HepG2 (cell line): ENCODE data around the gene PLA2R1. TPM values are rescaled to one million over a fixed set of nuclear protein-coding genes. Genes with fewer than 3 reads are reported as not detected.

ENCODE experiments used
- ATAC-seq: fragments of 200-7000 bp; cut with Tn5 transposase; 3 replicates; pipeline ENCODE4 v1.9.1; 2020; ENCODE audit warnings: mild to moderate bottlenecking, moderate library complexity
- BruUV-seq: library from RNA; stranded (reverse); fragments of 400-500 nt; replicated peaks from 2 replicates; lab custom pipeline; 2021; lab: Mats Ljungman, UMichigan
- CTCF ChIA-PET: fragments of 300-600 bp; formaldehyde crosslinking; extraction: SDS; loops from one replicate; lab custom pipeline; 2021; ENCODE audit warnings: low total read pairs, inconsistent platforms, low intra/inter-chr PET ratio; lab: Yijun Ruan, JAX
- POLR2A ChIA-PET: fragments of 350-600 bp; sonication (Branson Sonifier 250); formaldehyde crosslinking; loops from one replicate; lab custom pipeline; 2020; ENCODE audit warnings: antibody characterized with exemption, inconsistent platforms; lab: Yijun Ruan, JAX
- DNase-seq: peaks from one replicate; pipeline ENCODE4 v3.0.0-alpha.2; 2015; ENCODE audit warnings: low spot score
- FAIRE-seq: peaks from 3 replicates; lab custom pipeline; 2011; peaks lifted over from hg19 to GRCh38; lab: Jason Lieb, UNC
- H2AFZ ChIP-seq: one replicate; pipeline ENCODE4 v1.6.1; 2011; ENCODE audit warnings: low read length, inconsistent platforms
- H3K27ac ChIP-seq: fragments of 300-600 bp; 3 replicates; pipeline ENCODE4 v1.8.0; 2011; ENCODE audit warnings: mixed run types, mild to moderate bottlenecking, mixed read lengths, low read length, inconsistent platforms; ENCODE audit not compliant: insufficient read depth; ENCODE audit errors: extremely low read length
- H3K27me3 ChIP-seq, 2 experiments: fragments of 200-600 bp in 1 of 2; 2 replicates in 1 of 2; 3 replicates in 1 of 2; pipeline versions ENCODE4 v1.6.0 to v1.8.0; 2011; ENCODE audit warnings: low read length in 2 of 2, mild to moderate bottlenecking in 2 of 2, moderate library complexity in 2 of 2, inconsistent platforms in 1 of 2; ENCODE audit not compliant: insufficient read depth in 2 of 2, control insufficient read depth in 1 of 2
- H3K36me3 ChIP-seq, 2 experiments: fragments of 200-600 bp in 1 of 2; replicated peaks in 1 of 2; 2 replicates in 1 of 2; 3 replicates in 1 of 2; pipeline versions ENCODE4 v1.5.1 to v1.8.0; 2011; ENCODE audit warnings: low read length in 2 of 2, inconsistent platforms in 1 of 2; ENCODE audit not compliant: insufficient read depth in 2 of 2, control insufficient read depth in 1 of 2
- H3K4me1 ChIP-seq: 2 replicates; pipeline ENCODE4 v1.5.1; 2012; ENCODE audit warnings: low read length, inconsistent platforms; ENCODE audit not compliant: insufficient read depth
- H3K4me2 ChIP-seq: 2 replicates; pipeline ENCODE4 v1.6.0; 2011; ENCODE audit warnings: low read depth, low read length, inconsistent platforms
- H3K4me3 ChIP-seq, 3 experiments: fragments of 200-600 bp in 1 of 3; sonication (generic), shearing (Covaris generic) in 1 of 3; replicated peaks in 1 of 3; 2 replicates each; pipeline ENCODE4 v1.5.1; 2011 to 2016; ENCODE audit warnings: low read length in 3 of 3, inconsistent platforms in 2 of 3, low read depth in 2 of 3, mild to moderate bottlenecking in 2 of 3, control low read depth in 1 of 3, mixed read lengths in 1 of 3; ENCODE audit not compliant: insufficient read depth in 1 of 3
- H3K79me2 ChIP-seq: one replicate; pipeline ENCODE4 v1.6.1; 2011; ENCODE audit warnings: low read length, inconsistent platforms; ENCODE audit not compliant: insufficient read depth
- H3K9ac ChIP-seq: 2 replicates; pipeline ENCODE4 v1.6.0; 2011; ENCODE audit warnings: mild to moderate bottlenecking, low read depth, low read length, inconsistent platforms; ENCODE audit not compliant: insufficient read depth
- H3K9me3 ChIP-seq: 2 replicates; pipeline ENCODE4 v1.5.1; 2012; ENCODE audit warnings: mild to moderate bottlenecking, low read length
- H4K20me1 ChIP-seq: 2 replicates; pipeline ENCODE4 v1.6.0; 2011; ENCODE audit warnings: inconsistent platforms, mild to moderate bottlenecking, low read length, moderate library complexity; ENCODE audit not compliant: insufficient read depth
- GATAD2A ChIP-seq: IDR thresholded peaks from 2 replicates; pipeline ENCODE4 v1.6.1; 2016
- HMGA1 ChIP-seq: sonication (generic); formaldehyde crosslinking; conservative IDR thresholded peaks from 2 replicates; pipeline ENCODE4 v1.4.0; 2020; ENCODE audit warnings: missing genetic modification reagents
- MTF1 ChIP-seq: sonication (generic); formaldehyde crosslinking; IDR thresholded peaks from 2 replicates; pipeline ENCODE4 v1.5.0; 2020; ENCODE audit warnings: missing genetic modification reagents
- RFX1 ChIP-seq: fragments of 450-650 bp; IDR thresholded peaks from 2 replicates; pipeline ENCODE4 v1.6.1; 2017
- SP2 ChIP-seq: sonication (generic); formaldehyde crosslinking; IDR thresholded peaks from 2 replicates; pipeline ENCODE4 v1.5.1; 2020; ENCODE audit warnings: mild to moderate bottlenecking, missing genetic modification reagents
- TARDBP ChIP-seq: sonication (generic); formaldehyde crosslinking; IDR thresholded peaks from 2 replicates; pipeline ENCODE4 v1.8.0; 2022; ENCODE audit warnings: mild to moderate bottlenecking, missing genetic modification reagents
- TBL1XR1 ChIP-seq: fragments of 150-350 bp; IDR thresholded peaks from 2 replicates; pipeline ENCODE4 v1.6.1; 2014; ENCODE audit warnings: borderline replicate concordance, low read length; ENCODE audit not compliant: partially characterized antibody
- ZNF207 ChIP-seq: fragments of 450-650 bp; IDR thresholded peaks from 2 replicates; pipeline ENCODE4 v1.6.1; 2016; ENCODE audit warnings: antibody characterized with exemption, borderline replicate concordance
- ZNF326 ChIP-seq: sonication (generic); formaldehyde crosslinking; IDR thresholded peaks from 2 replicates; pipeline ENCODE4 v1.4.0; 2020; ENCODE audit warnings: missing genetic modification reagents, borderline replicate concordance
- ZNF512B ChIP-seq: sonication (generic); formaldehyde crosslinking; IDR thresholded peaks from 2 replicates; pipeline ENCODE4 v1.5.1; 2020; ENCODE audit warnings: missing genetic modification reagents, mild to moderate bottlenecking, borderline replicate concordance
- ZNF549 ChIP-seq: sonication (generic); formaldehyde crosslinking; IDR thresholded peaks from 2 replicates; pipeline ENCODE4 v1.5.0; 2020; ENCODE audit warnings: missing genetic modification reagents
- ZNF556 ChIP-seq: sonication (generic); formaldehyde crosslinking; IDR thresholded peaks from 2 replicates; pipeline ENCODE4 v1.4.0; 2020; ENCODE audit warnings: mild to moderate bottlenecking, missing genetic modification reagents, borderline replicate concordance
- ZNF766 ChIP-seq: sonication (generic); formaldehyde crosslinking; IDR thresholded peaks from 2 replicates; pipeline ENCODE4 v1.5.0; 2020; ENCODE audit warnings: missing genetic modification reagents, borderline replicate concordance
- ZSCAN21 ChIP-seq: sonication (generic); formaldehyde crosslinking; IDR thresholded peaks from 2 replicates; pipeline ENCODE4 v1.8.0; 2022; ENCODE audit warnings: mild to moderate bottlenecking, missing genetic modification reagents, moderate library complexity, borderline replicate concordance
- WGBS: methylation state at CpG from one replicate; pipeline ENCODE4 v1.1.6; 2017; ENCODE audit warnings: low lambda C conversion rate; 5-methylcytosine and 5-hydroxymethylcytosine counted together
- in situ Hi-C: cut with HindIII; loops from 2 replicates; pipeline ENCODE4 v1.10.0; 2017; ENCODE audit warnings: low pct_unique_long_range_greater_than_20kb; ENCODE audit not compliant: extremely low pct_ligation_motif_present
- intact Hi-C: fragments of 100-400 bp; cut with micrococcal nuclease; formaldehyde crosslinking; loops from one replicate; pipeline ENCODE4 v1.10.0; 2022; ENCODE audit not compliant: unreplicated experiment
- polyA plus RNA-seq, 8 experiments: library from polyadenylated mRNA; depleted of rRNA in 3 of 8; stranded (reverse) in 7 of 8; unstranded in 1 of 8; fragments of >200 nt; fragmentation: Illumina TruSeq in 4 of 8; extraction: Trizol in 4 of 8; gene quantifications; 2 replicates each; pipeline versions ENCODE4 v1.2.1 to v1.2.3, GENCODE V29; 2011 to 2016; ENCODE audit warnings: low read depth in 4 of 8, missing spikeins in 1 of 8, mixed read lengths in 1 of 8; ENCODE audit not compliant: insufficient read depth in 1 of 8
- total RNA-seq, 5 experiments: library from RNA; depleted of rRNA; stranded (reverse); fragments of >200 nt; fragmentation: Illumina TruSeq; extraction: Trizol; gene quantifications; 2 replicates each; pipeline ENCODE4 v1.2.3, GENCODE V29; 2016; ENCODE audit warnings: low read depth in 1 of 5
- TF ChIP-seq, protein P1 (sequence below): sonication (generic); formaldehyde crosslinking; IDR thresholded peaks from 2 replicates; pipeline ENCODE4 v1.8.1; 2023; ENCODE audit warnings: mild to moderate bottlenecking, missing genetic modification reagents
- TF ChIP-seq, protein P2 (sequence below): sonication (generic); formaldehyde crosslinking; IDR thresholded peaks from 2 replicates; pipeline ENCODE4 v1.8.1; 2023; ENCODE audit warnings: missing genetic modification reagents, mild to moderate bottlenecking, borderline replicate concordance
- TF ChIP-seq, protein P3 (sequence below): IDR thresholded peaks from 2 replicates; pipeline ENCODE4 v1.6.1; 2012; ENCODE audit warnings: low read depth, low read length, improper control_type of control experiment
- TF ChIP-seq, protein P4 (sequence below): sonication (generic); formaldehyde crosslinking; IDR thresholded peaks from 2 replicates; pipeline ENCODE4 v1.5.0; 2020; ENCODE audit warnings: missing genetic modification reagents

PLA2R1 gene
- total and polyA plus RNA-seq, 2 of the 13 experiments (the other 11 are each of a cell fraction or from before 2014, with no cell fraction given): not detected

DNA sequence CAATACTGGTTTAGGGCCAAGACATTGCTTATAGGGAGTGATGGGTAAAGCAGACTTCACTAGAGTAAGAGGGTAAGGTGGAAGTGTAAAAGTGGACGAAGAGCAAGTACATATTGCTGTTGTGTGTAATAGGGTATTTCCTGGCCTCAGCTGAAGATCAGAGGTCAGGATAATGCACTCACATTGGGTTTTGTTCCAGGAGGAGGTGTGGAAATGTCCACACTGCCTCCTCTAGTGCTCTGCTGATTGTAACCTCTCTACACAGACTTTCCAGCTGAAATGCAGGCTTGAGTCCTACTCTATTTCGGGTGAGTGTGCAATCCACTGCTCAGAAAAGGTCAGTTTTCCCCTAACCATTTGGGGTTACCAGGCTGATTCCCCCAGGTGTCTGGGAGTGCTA is 41.7 kb upstream of the PLA2R1 start:
- TF ChIP-seq TARDBP (CRISPR knock-in tag) (no peak), ZNF556 (CRISPR knock-in tag) (no peak), ZNF766 (no peak), SP2 (CRISPR knock-in tag) (no peak), TBL1XR1 (no peak), ZNF207 (no peak), ZNF326 (CRISPR knock-in tag) (no peak), MTF1 (CRISPR knock-in tag) (no peak), HMGA1 (CRISPR knock-in tag) (no peak), ZNF512B (no peak), ZSCAN21 (CRISPR knock-in tag) (no peak), RFX1 (no peak), ZNF549 (CRISPR knock-in tag) (no peak), GATAD2A (no peak)
- TF ChIP-seq, protein P1, sequence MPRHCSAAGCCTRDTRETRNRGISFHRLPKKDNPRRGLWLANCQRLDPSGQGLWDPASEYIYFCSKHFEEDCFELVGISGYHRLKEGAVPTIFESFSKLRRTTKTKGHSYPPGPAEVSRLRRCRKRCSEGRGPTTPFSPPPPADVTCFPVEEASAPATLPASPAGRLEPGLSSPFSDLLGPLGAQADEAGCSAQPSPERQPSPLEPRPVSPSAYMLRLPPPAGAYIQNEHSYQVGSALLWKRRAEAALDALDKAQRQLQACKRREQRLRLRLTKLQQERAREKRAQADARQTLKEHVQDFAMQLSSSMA (CRISPR knock-in tag): no peak
- TF ChIP-seq, protein P2, sequence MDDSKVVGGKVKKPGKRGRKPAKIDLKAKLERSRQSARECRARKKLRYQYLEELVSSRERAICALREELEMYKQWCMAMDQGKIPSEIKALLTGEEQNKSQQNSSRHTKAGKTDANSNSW (CRISPR knock-in tag): no peak
- TF ChIP-seq, protein P3, sequence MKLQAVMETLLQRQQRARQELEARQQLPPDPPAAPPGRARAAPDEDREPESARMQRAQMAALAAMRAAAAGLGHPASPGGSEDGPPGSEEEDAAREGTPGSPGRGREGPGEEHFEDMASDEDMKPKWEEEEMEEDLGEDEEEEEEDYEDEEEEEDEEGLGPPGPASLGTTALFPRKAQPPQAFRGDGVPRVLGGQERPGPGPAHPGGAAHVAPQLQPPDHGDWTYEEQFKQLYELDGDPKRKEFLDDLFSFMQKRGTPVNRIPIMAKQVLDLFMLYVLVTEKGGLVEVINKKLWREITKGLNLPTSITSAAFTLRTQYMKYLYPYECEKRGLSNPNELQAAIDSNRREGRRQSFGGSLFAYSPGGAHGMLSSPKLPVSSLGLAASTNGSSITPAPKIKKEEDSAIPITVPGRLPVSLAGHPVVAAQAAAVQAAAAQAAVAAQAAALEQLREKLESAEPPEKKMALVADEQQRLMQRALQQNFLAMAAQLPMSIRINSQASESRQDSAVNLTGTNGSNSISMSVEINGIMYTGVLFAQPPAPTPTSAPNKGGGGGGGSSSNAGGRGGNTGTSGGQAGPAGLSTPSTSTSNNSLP: no peak
- TF ChIP-seq, protein P4, sequence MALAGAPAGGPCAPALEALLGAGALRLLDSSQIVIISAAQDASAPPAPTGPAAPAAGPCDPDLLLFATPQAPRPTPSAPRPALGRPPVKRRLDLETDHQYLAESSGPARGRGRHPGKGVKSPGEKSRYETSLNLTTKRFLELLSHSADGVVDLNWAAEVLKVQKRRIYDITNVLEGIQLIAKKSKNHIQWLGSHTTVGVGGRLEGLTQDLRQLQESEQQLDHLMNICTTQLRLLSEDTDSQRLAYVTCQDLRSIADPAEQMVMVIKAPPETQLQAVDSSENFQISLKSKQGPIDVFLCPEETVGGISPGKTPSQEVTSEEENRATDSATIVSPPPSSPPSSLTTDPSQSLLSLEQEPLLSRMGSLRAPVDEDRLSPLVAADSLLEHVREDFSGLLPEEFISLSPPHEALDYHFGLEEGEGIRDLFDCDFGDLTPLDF (CRISPR knock-in tag): no peak

More for the DNA sequence above, 41.7 kb upstream of the PLA2R1 start:
- H3K4me1 ChIP-seq: no peaks in the 10 kb centered on the region
- in situ Hi-C loops: loop anchor here (10.0 kb wide), 1 partner anchor 891 kb away; no protein-coding TSS in a partner anchor
- 0% methylated on average over 2 of the region's 2 CpGs for WGBS
- H3K79me2 ChIP-seq: no peaks in the 10 kb centered on the region
- DNase-seq (no peak), ATAC-seq (no peak), FAIRE-seq (no peak)
- no peaks in the 10 kb centered on the region for H3K9me3 ChIP-seq
- CTCF ChIA-PET: no interaction called here
- intact Hi-C loops: no loop called here
- POLR2A ChIA-PET: no interaction called here
- no peak overlapping the region for H2AFZ ChIP-seq
- no peak overlapping the region for H3K9ac ChIP-seq
- H3K36me3 ChIP-seq: no peaks in the 10 kb centered on the region
- no peak overlapping the region for H3K27ac ChIP-seq
- H3K4me2 ChIP-seq: no peak overlapping the region
- H3K4me3 ChIP-seq: no peak overlapping the region
- H3K27me3 ChIP-seq: peaks cover 0 to 22% of the 10 kb centered on the region in 2 experiments; a peak in 2 of 5 replicates
- BruUV-seq: no TSS peak
- H4K20me1 ChIP-seq: no peaks in the 10 kb centered on the region
